Psoas muscle (tissue), 8 donors: Measurements from ENCODE around the gene ANKRD28. TPM values are rescaled to one million over a fixed set of nuclear protein-coding genes. Genes with fewer than 3 reads are reported as not detected.
"Not testable (repeated sequence)": the region's sequence is repeated elsewhere in the genome, so short reads cannot be mapped to it uniquely, and the experiment has no call there.

Source experiments
- ATAC-seq, 4 donors: fragments of 200-7000 bp; cut with Tn5 transposase; one replicate each; pipeline ENCODE4 v1.9.1; 2020; ENCODE audit warnings: moderate library complexity in 3 of 4, mild to moderate bottlenecking in 2 of 4
- DNase-seq, 2 donors: peaks; one replicate each; pipeline ENCODE4 v3.0.0-alpha.2; 2020
- H3K27ac ChIP-seq: fragments of 200-600 bp; one replicate; pipeline ENCODE4 v1.8.0; 2022
- H3K27me3 ChIP-seq, 3 donors: fragments of 200-600 bp in 1 of 3; one replicate each; pipeline versions ENCODE4 v1.6.1 to v1.8.0; 2013 to 2022; ENCODE audit warnings: low read length in 2 of 3, mild to moderate bottlenecking in 2 of 3, moderate library complexity in 1 of 3; ENCODE audit not compliant: insufficient read depth in 3 of 3
- H3K36me3 ChIP-seq, 2 donors: fragments of 200-600 bp in 1 of 2; one replicate each; pipeline versions ENCODE4 v1.6.1 to v1.8.0; 2013 to 2022; ENCODE audit warnings: low read depth in 1 of 2, mild to moderate bottlenecking in 1 of 2, moderate library complexity in 1 of 2; ENCODE audit not compliant: insufficient read depth in 1 of 2
- H3K4me1 ChIP-seq: fragments of 200-600 bp; one replicate; pipeline ENCODE4 v1.8.0; 2022
- H3K4me3 ChIP-seq: fragments of 200-600 bp; one replicate; pipeline ENCODE4 v1.8.0; 2022; ENCODE audit warnings: mild to moderate bottlenecking
- H3K9me3 ChIP-seq: fragments of 200-600 bp; one replicate; pipeline ENCODE4 v1.8.0; 2022
- WGBS, 3 donors: extraction: QIAGEN DNeasy Blood & Tissue Kit; methylation state at CpG; one replicate each; pipeline versions ENCODE4 v1.1.6 to v1.1.7; 2013; 5-methylcytosine and 5-hydroxymethylcytosine counted together
- intact Hi-C, 2 donors: fragments of 100-400 bp; cut with DNase I; formaldehyde crosslinking; loops; one replicate each; pipeline versions ENCODE4 v1.11.0 to v1.14.2; 2022
- polyA plus RNA-seq, 3 donors: library from polyadenylated mRNA; stranded (reverse); fragments of 200-250 nt; gene quantifications; one replicate each; pipeline ENCODE4 v1.2.3, GENCODE V29; 2013
- total RNA-seq, 4 donors: library from RNA; stranded (reverse); fragmentation: NEBNext Ultra II Directional in 2 of 4; extraction: Animal tissue kit (Norgen Biotek cat#: 25700) in 2 of 4; gene quantifications; one replicate each; pipeline versions ENCODE4 v1.2.1 to v1.2.4, GENCODE V29; 2021 to 2023
- TF ChIP-seq, protein P1 (sequence below): fragments of 200-600 bp; IDR thresholded peaks from one replicate; pipeline ENCODE4 v1.8.0; 2022; ENCODE audit warnings: antibody characterized with exemption
- donor health status: healthy with polysubstance abuse.
- donor health status: DM: no; HTN: no; CAD: no; lungs with moderate emphysema.
- donor health status: Bipolar disorder and iron deficiency.
- donor health status: healthy.
- donor health status: DM: yes; HTN: yes; CAD: no.
- donor health status: DM: no; HTN: no; CAD: no.
- donor health status: DM: no; HTN: no; CAD: no.
- donor health status: DM: yes; HTN: yes; CAD: no.

The ANKRD28 gene
- total and polyA plus RNA-seq, 7 donors: 32.4 to 90.8 (median 69.3) TPM

GRCh38 chr3:15744176-15744575 lies 53.6 kb downstream of the ANKRD28 start:
- H3K27ac ChIP-seq: no peak overlapping the region
- TF ChIP-seq, protein P1, sequence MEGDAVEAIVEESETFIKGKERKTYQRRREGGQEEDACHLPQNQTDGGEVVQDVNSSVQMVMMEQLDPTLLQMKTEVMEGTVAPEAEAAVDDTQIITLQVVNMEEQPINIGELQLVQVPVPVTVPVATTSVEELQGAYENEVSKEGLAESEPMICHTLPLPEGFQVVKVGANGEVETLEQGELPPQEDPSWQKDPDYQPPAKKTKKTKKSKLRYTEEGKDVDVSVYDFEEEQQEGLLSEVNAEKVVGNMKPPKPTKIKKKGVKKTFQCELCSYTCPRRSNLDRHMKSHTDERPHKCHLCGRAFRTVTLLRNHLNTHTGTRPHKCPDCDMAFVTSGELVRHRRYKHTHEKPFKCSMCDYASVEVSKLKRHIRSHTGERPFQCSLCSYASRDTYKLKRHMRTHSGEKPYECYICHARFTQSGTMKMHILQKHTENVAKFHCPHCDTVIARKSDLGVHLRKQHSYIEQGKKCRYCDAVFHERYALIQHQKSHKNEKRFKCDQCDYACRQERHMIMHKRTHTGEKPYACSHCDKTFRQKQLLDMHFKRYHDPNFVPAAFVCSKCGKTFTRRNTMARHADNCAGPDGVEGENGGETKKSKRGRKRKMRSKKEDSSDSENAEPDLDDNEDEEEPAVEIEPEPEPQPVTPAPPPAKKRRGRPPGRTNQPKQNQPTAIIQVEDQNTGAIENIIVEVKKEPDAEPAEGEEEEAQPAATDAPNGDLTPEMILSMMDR: no peak
- no peak overlapping the region for H3K4me3 ChIP-seq
- 94 to 96% (median 95%) methylated on average over 6 of the region's 6 CpGs for WGBS, 3 donors
- intact Hi-C loops: no loop called here
- ATAC-seq (peak in 1 of 4 donors; percentile 14), DNase-seq (no peak)
- H3K27me3 ChIP-seq: no peaks in the 10 kb centered on the region
- peaks cover 0 to 13% of the 10 kb centered on the region in 2 donors for H3K36me3 ChIP-seq
- no peaks in the 10 kb centered on the region for H3K4me1 ChIP-seq
- H3K9me3 ChIP-seq: no peaks in the 10 kb centered on the region

- ATAC-seq (peak in 2 of 4 donors; percentile 44 to 50), DNase-seq (no peak)
- H3K36me3 ChIP-seq: peaks cover 0 to 11% of the 10 kb centered on the region in 2 donors
- H3K27me3 ChIP-seq: no peaks in the 10 kb centered on the region
- H3K9me3 ChIP-seq: peaks cover 3% of the 10 kb centered on the region
- no peak overlapping the region for H3K27ac ChIP-seq
- H3K4me1 ChIP-seq: no peaks in the 10 kb centered on the region
- intact Hi-C loops: no loop called here
- H3K4me3 ChIP-seq: no peak overlapping the region
- WGBS, 3 donors: 96 to 99% (median 97%) methylated on average over 3 of the region's 3 CpGs
- TF ChIP-seq, protein P1: no peak
These were observed 54.2 kb downstream of the ANKRD28 start for GRCh38 chr3:15743587-15744009.

GRCh38 chr3:15742236-15742635 lies 55.5 kb downstream of the ANKRD28 start:
- WGBS, 3 donors: 96 to 100% (median 99%) methylated on average over 8 to 18 of the region's 26 CpGs
- intact Hi-C loops, H3K4me1 ChIP-seq, H3K9me3 ChIP-seq, H3K27me3 ChIP-seq, ATAC-seq, H3K27ac ChIP-seq, H3K4me3 ChIP-seq, DNase-seq, H3K36me3 ChIP-seq: not testable (repeated sequence)

DNA sequence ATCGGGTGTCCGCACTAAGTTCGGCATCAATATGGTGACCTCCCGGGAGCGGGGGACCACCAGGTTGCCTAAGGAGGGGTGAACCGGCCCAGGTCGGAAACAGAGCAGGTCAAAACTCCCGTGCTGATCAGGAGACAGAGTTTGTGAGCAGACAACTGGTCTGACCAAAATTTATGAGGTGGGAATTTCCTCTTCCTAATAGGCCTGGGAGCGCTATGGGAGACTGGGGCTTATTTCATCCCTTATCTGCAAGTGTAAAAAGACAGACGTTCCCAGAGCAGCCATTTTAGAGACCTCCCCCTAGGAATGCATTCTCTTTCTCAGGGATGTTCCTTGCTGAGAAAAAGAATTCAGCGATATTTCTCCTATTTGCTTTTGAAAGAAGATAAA lies 59.2 kb downstream of the ANKRD28 start:
- H3K4me1 ChIP-seq, intact Hi-C loops, H3K9me3 ChIP-seq, DNase-seq, H3K27me3 ChIP-seq, H3K27ac ChIP-seq, H3K4me3 ChIP-seq, ATAC-seq: not testable (repeated sequence)
- 98% methylated on average over 6 to 8 of the region's 11 CpGs for WGBS, 3 donors
- H3K36me3 ChIP-seq: peaks cover 4 to 24% of the 10 kb centered on the region in 2 donors

DNA sequence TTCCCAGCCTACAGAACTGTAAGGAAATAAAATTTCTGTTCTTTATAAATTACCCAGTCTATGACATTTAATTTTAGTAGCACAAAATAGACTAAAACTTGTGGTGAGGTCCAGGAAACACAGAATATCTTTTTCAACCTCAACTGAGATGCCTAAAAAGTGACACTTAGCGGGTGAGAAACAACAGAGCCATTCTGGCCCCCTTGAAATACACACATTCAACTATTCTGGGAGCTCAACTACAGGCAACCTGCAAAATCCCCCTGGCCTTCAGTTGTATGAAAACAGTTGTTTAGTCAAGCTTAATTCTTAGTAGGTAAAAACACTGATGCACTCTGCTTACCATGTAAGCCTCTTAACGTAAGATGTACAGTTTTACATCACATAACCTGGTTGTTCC lies 66.8 kb downstream of the ANKRD28 start:
- H3K4me3 ChIP-seq: no peak overlapping the region
- DNase-seq (no peak), ATAC-seq (no peak)
- H3K27ac ChIP-seq: no peak overlapping the region
- intact Hi-C loops: no loop called here
- H3K27me3 ChIP-seq: no peaks in the 10 kb centered on the region
- H3K4me1 ChIP-seq: peaks cover 3% of the 10 kb centered on the region
- no peaks in the 10 kb centered on the region for H3K9me3 ChIP-seq
- TF ChIP-seq, protein P1: no peak
- peaks cover 4 to 53% of the 10 kb centered on the region in 2 donors for H3K36me3 ChIP-seq
- 97 to 98% (median 98%) methylated on average over 2 of the region's 2 CpGs for WGBS, 3 donors

GRCh38 chr3:15728766-15729165 lies 69.0 kb downstream of the ANKRD28 start:
- no peak for DNase-seq
- Histone ChIP-seq H3K27ac (peak overlapping the region; percentile 47), H3K4me1 (peaks cover 11% of the 10 kb centered on the region), H3K4me3 (no peak overlapping the region), H3K36me3 (peaks cover 0 to 39% of the 10 kb centered on the region in 2 donors), H3K9me3 (no peaks in the 10 kb centered on the region), H3K27me3 (no peaks in the 10 kb centered on the region)
- TF ChIP-seq, protein P1: no peak
- intact Hi-C loops: no loop called here
- ATAC-seq: peak in 2 of 4 donors; percentile 53 to 71
